Upper lobe of right lung (tissue), 1 donor: ENCODE measurements around the gene FNDC5. TPM values are rescaled to one million over a fixed set of nuclear protein-coding genes. Genes with fewer than 3 reads are reported as not detected.
A peak's percentile ranks its signal among the peaks of the same experiment; 100 is the strongest.

Experiments
- ATAC-seq: fragments of 200-7000 bp; cut with Tn5 transposase; one replicate; pipeline ENCODE4 v1.9.1; 2020; ENCODE audit warnings: mild to moderate bottlenecking, moderate library complexity
- DNase-seq: peaks from one replicate; pipeline ENCODE4 v3.0.0-alpha.2; 2020
- H3K27ac ChIP-seq: fragments of 200-600 bp; one replicate; pipeline ENCODE4 v1.8.0; 2022
- H3K27me3 ChIP-seq: fragments of 200-600 bp; one replicate; pipeline ENCODE4 v1.8.0; 2022; ENCODE audit warnings: mild to moderate bottlenecking
- H3K36me3 ChIP-seq: fragments of 200-600 bp; one replicate; pipeline ENCODE4 v1.8.0; 2022
- H3K4me1 ChIP-seq: fragments of 200-600 bp; one replicate; pipeline ENCODE4 v1.8.0; 2022
- H3K4me3 ChIP-seq: fragments of 200-600 bp; one replicate; pipeline ENCODE4 v1.8.0; 2022; ENCODE audit warnings: mild to moderate bottlenecking
- H3K9me3 ChIP-seq: fragments of 200-600 bp; one replicate; pipeline ENCODE4 v1.8.0; 2022
- CTCF ChIP-seq: fragments of 200-600 bp; IDR thresholded peaks from one replicate; pipeline ENCODE4 v1.8.0; 2022; ENCODE audit warnings: antibody characterized with exemption
- intact Hi-C: fragments of 100-400 bp; cut with DNase I; formaldehyde crosslinking; loops from one replicate; pipeline ENCODE4 v1.11.0; 2022
- total RNA-seq: library from RNA; stranded (reverse); fragmentation: NEBNext Ultra II Directional; extraction: Animal tissue kit (Norgen Biotek cat#: 25700); gene quantifications from one replicate; pipeline ENCODE4 v1.2.1, GENCODE V29; 2021
- donor health status: DM: no; HTN: yes; CAD: no; lungs with severe emphysema.

Gene FNDC5
- total RNA-seq, 1 donor from 2014 or later: 1.5 TPM

- DNase-seq: peak; percentile 46
- no peak overlapping the region for H3K27ac ChIP-seq
- peaks cover 32% of the 10 kb centered on the region for H3K27me3 ChIP-seq
- H3K9me3 ChIP-seq: no peaks in the 10 kb centered on the region
- peaks cover 4% of the 10 kb centered on the region for H3K4me1 ChIP-seq
- no peak overlapping the region for H3K4me3 ChIP-seq
- H3K36me3 ChIP-seq: no peaks in the 10 kb centered on the region
- no peak for TF ChIP-seq CTCF
- ATAC-seq: no peak
- intact Hi-C loops: no loop called here
Measured at GRCh38 chr1:32872192-32872460, 1.4 kb upstream of the FNDC5 start.

- Histone ChIP-seq H3K27me3 (peaks cover 27% of the 10 kb centered on the region), H3K36me3 (no peaks in the 10 kb centered on the region), H3K27ac (no peak overlapping the region), H3K4me3 (peak overlapping the region; percentile 38), H3K9me3 (no peaks in the 10 kb centered on the region), H3K4me1 (peaks cover 2% of the 10 kb centered on the region)
- TF ChIP-seq CTCF: no peak
- ATAC-seq (no peak), DNase-seq (no peak)
- intact Hi-C loops: no loop called here
Measured at GRCh38 chr1:32871364-32872191, 866 bp upstream of the FNDC5 start.

- TF ChIP-seq CTCF: no peak
- Histone ChIP-seq H3K27ac (no peak overlapping the region), H3K36me3 (no peaks in the 10 kb centered on the region), H3K9me3 (no peaks in the 10 kb centered on the region), H3K4me1 (no peaks in the 10 kb centered on the region), H3K4me3 (peak overlapping the region; percentile 14), H3K27me3 (peaks cover 22% of the 10 kb centered on the region)
- ATAC-seq (no peak), DNase-seq (no peak)
- intact Hi-C loops: no loop called here
Measured at GRCh38 chr1:32869923-32870614, 643 bp downstream of the FNDC5 start.

- no peak overlapping the region for H3K27ac ChIP-seq
- no peaks in the 10 kb centered on the region for H3K9me3 ChIP-seq
- DNase-seq (no peak), ATAC-seq (no peak)
- TF ChIP-seq CTCF: no peak
- intact Hi-C loops: no loop called here
- no peaks in the 10 kb centered on the region for H3K36me3 ChIP-seq
- H3K4me1 ChIP-seq: no peaks in the 10 kb centered on the region
- no peak overlapping the region for H3K4me3 ChIP-seq
- peaks cover 22% of the 10 kb centered on the region for H3K27me3 ChIP-seq
Measured at GRCh38 chr1:32868806-32869455, 1.8 kb downstream of the FNDC5 start.

- H3K27me3 ChIP-seq: peaks cover 22% of the 10 kb centered on the region
- H3K9me3 ChIP-seq: no peaks in the 10 kb centered on the region
- no peak for DNase-seq
- intact Hi-C loops: no loop called here
- H3K36me3 ChIP-seq: no peaks in the 10 kb centered on the region
- ATAC-seq: no peak
- no peak overlapping the region for H3K4me3 ChIP-seq
- no peaks in the 10 kb centered on the region for H3K4me1 ChIP-seq
- no peak for TF ChIP-seq CTCF
- no peak overlapping the region for H3K27ac ChIP-seq
Measured at GRCh38 chr1:32868085-32868484, 2.6 kb downstream of the FNDC5 start.
